ENCODE measurements around the gene ATP6V0C. TPM values are rescaled to one million over a fixed set of nuclear protein-coding genes. Genes with fewer than 3 reads are reported as not detected.

ATP6V0C gene
- total and polyA plus RNA-seq, 2 donors (not counting 1 experiment from before 2014, with no cell fraction given) = 118 to 176 TPM

- H3K4me2 ChIP-seq (replicated peaks; ENCODE audit: low read depth, low read length, poor library complexity, severe bottlenecking) = peak overlapping the region; percentile 75
- peaks cover 24 to 26% of the 10 kb centered on the region in 2 donors for H3K4me1 ChIP-seq (ENCODE audit: control insufficient read depth in 2 of 2, insufficient read depth in 2 of 2, low read length in 2 of 2)
- 47% methylated on average over 8 of the region's 8 CpGs for WGBS (ENCODE audit: insufficient coverage)
- H3K4me3 Mint-ChIP-seq = peak overlapping the region; percentile 78
- H3K27ac Mint-ChIP-seq = peak overlapping the region; percentile 90
- H3K9me3 Mint-ChIP-seq (ENCODE audit: insufficient read depth) = no peaks in the 10 kb centered on the region
- DNase-seq (no peak), ATAC-seq (ENCODE audit: low read depth) (no peak)
- no peak for TF ChIP-seq CTCF (IDR thresholded peaks at IDR 0.05)
- TF ChIP-seq EZH2 (IDR thresholded peaks at IDR 0.05; ENCODE audit: borderline replicate concordance, insufficient read depth, low read depth, low read length, poor library complexity, severe bottlenecking) = no peak
- no peaks in the 10 kb centered on the region for H4K20me1 ChIP-seq (ENCODE audit: control insufficient read depth, insufficient read depth, low read length, poor library complexity, severe bottlenecking)
- no peaks in the 10 kb centered on the region for H3K27me3 ChIP-seq (replicated peaks in 1 of 4; ENCODE audit: control extremely low read depth in 1 of 4, control insufficient read depth in 3 of 4, insufficient read depth in 4 of 4, low read length in 3 of 4)
- peak overlapping the region; percentile 68 for H2AFZ ChIP-seq (ENCODE audit: insufficient read depth, low read depth, low read length, poor library complexity, severe bottlenecking)
- peaks cover 0 to 3% of the 10 kb centered on the region in 2 experiments for H3K36me3 ChIP-seq (replicated peaks in 1 of 2; ENCODE audit: control extremely low read depth in 1 of 2, control insufficient read depth in 1 of 2, extremely low read depth in 1 of 2, insufficient read depth in 2 of 2, low read length in 1 of 2)
- ChIA-PET CTCF (interaction anchor here (0.9 to 4.8 kb wide), 9 partner anchors 12 to 347 kb away, joined by 3 to 31 read pairs (median 4); partner anchors contain the start of genes ABCA3, CCNF, NTN3 and TBC1D24), POLR2A (interaction anchor here (1.3 kb wide), 1 partner anchor 45 kb away, joined by 3 read pairs; no protein-coding TSS in a partner anchor)
- H3K9me3 ChIP-seq (ENCODE audit: control extremely low read depth in 1 of 3, control insufficient read depth in 2 of 3, insufficient read depth in 1 of 3, low read length in 2 of 3) = no peaks in the 10 kb centered on the region
- H3K27ac ChIP-seq (ENCODE audit: low read length in 2 of 2) = peak overlapping the region in 1 of 2 donors; percentile 23
- peaks cover 58% of the 10 kb centered on the region for H3K79me2 ChIP-seq (ENCODE audit: control insufficient read depth, insufficient read depth, low read length)
- peak overlapping the region; percentile 29 for H3K9ac ChIP-seq (ENCODE audit: low read length)
- H3K4me3 ChIP-seq (ENCODE audit: control extremely low read depth in 1 of 5, extremely low read depth in 1 of 5, insufficient read depth in 1 of 5, low read depth in 2 of 5, low read length in 4 of 5) = peak overlapping the region in 1 of 5 experiments; percentile 19
- no peaks in the 10 kb centered on the region for H3K27me3 Mint-ChIP-seq
- H3K4me1 Mint-ChIP-seq = peaks cover 19% of the 10 kb centered on the region
- intact Hi-C loops (cut with micrococcal nuclease) = loop anchor here (1.0 kb wide), 5 partner anchors 12 to 292 kb away; partner anchors contain the start of genes ATP6V0C, CCNF, TBC1D24 and TEDC2
These were observed 26.3 kb upstream of the ATP6V0C start for GRCh38 chr16:2487517-2487842.

- no peak for TF ChIP-seq CTCF (IDR thresholded peaks at IDR 0.05)
- TF ChIP-seq EZH2 (IDR thresholded peaks at IDR 0.05; ENCODE audit: borderline replicate concordance, insufficient read depth, low read depth, low read length, poor library complexity, severe bottlenecking) = no peak
- H3K4me3 Mint-ChIP-seq = no peak overlapping the region
- ChIA-PET CTCF (interaction anchor here (0.6 to 4.8 kb wide), 11 partner anchors 12 to 548 kb away, joined by 3 to 31 read pairs (median 4); partner anchors contain the start of genes ABCA3, AMDHD2, CCNF and TBC1D24), POLR2A (interaction anchor here (0.5 to 0.9 kb wide), 5 partner anchors 292 to 527 kb away, joined by 3 to 10 read pairs (median 4); partner anchors contain the start of gene RPS2)
- H3K4me3 ChIP-seq (ENCODE audit: control extremely low read depth in 1 of 5, extremely low read depth in 1 of 5, insufficient read depth in 1 of 5, low read depth in 2 of 5, low read length in 4 of 5) = no peak overlapping the region
- ATAC-seq (ENCODE audit: low read depth) (no peak), DNase-seq (no peak)
- H3K4me1 ChIP-seq (ENCODE audit: control insufficient read depth in 2 of 2, insufficient read depth in 2 of 2, low read length in 2 of 2) = peaks cover 24 to 26% of the 10 kb centered on the region in 2 donors
- H3K4me2 ChIP-seq (replicated peaks; ENCODE audit: low read depth, low read length, poor library complexity, severe bottlenecking) = peak overlapping the region; percentile 75
- no peaks in the 10 kb centered on the region for H3K9me3 Mint-ChIP-seq (ENCODE audit: insufficient read depth)
- H4K20me1 ChIP-seq (ENCODE audit: control insufficient read depth, insufficient read depth, low read length, poor library complexity, severe bottlenecking) = no peaks in the 10 kb centered on the region
- H3K27me3 Mint-ChIP-seq = no peaks in the 10 kb centered on the region
- H3K79me2 ChIP-seq (ENCODE audit: control insufficient read depth, insufficient read depth, low read length) = peaks cover 54% of the 10 kb centered on the region
- H2AFZ ChIP-seq (ENCODE audit: insufficient read depth, low read depth, low read length, poor library complexity, severe bottlenecking) = peak overlapping the region; percentile 68
- WGBS (ENCODE audit: insufficient coverage) = 41% methylated on average over 10 of the region's 15 CpGs
- H3K9ac ChIP-seq (ENCODE audit: low read length) = no peak overlapping the region
- peaks cover 0 to 3% of the 10 kb centered on the region in 2 experiments for H3K36me3 ChIP-seq (replicated peaks in 1 of 2; ENCODE audit: control extremely low read depth in 1 of 2, control insufficient read depth in 1 of 2, extremely low read depth in 1 of 2, insufficient read depth in 2 of 2, low read length in 1 of 2)
- H3K27ac Mint-ChIP-seq = peak overlapping the region; percentile 37
- H3K4me1 Mint-ChIP-seq = peaks cover 19% of the 10 kb centered on the region
- intact Hi-C loops (cut with micrococcal nuclease) = loop anchor here (1.0 kb wide), 5 partner anchors 13 to 293 kb away; partner anchors contain the start of genes ATP6V0C, CCNF, TBC1D24 and TEDC2
- no peaks in the 10 kb centered on the region for H3K9me3 ChIP-seq (ENCODE audit: control extremely low read depth in 1 of 3, control insufficient read depth in 2 of 3, insufficient read depth in 1 of 3, low read length in 2 of 3)
- H3K27me3 ChIP-seq (replicated peaks in 1 of 4; ENCODE audit: control extremely low read depth in 1 of 4, control insufficient read depth in 3 of 4, insufficient read depth in 4 of 4, low read length in 3 of 4) = no peaks in the 10 kb centered on the region
- no peak overlapping the region for H3K27ac ChIP-seq (ENCODE audit: low read length in 2 of 2)
These were observed 25.7 kb upstream of the ATP6V0C start for GRCh38 chr16:2487903-2488531.
